BJ (cell line): Measurements from ENCODE around the gene ELP5. TPM values are rescaled to one million over a fixed set of nuclear protein-coding genes. Genes with fewer than 3 reads are reported as not detected.

ENCODE experiments used
- CTCF ChIA-PET: fragments of 350-600 bp; formaldehyde crosslinking; extraction: SDS; loops from one replicate; lab custom pipeline; 2021; ENCODE audit warnings: antibody characterized with exemption, inconsistent platforms; lab: Yijun Ruan, JAX
- POLR2A ChIA-PET: fragments of 300-600 bp; sonication (Branson Sonifier 250); formaldehyde crosslinking; extraction: SDS; loops from one replicate; lab custom pipeline; 2021; ENCODE audit warnings: antibody characterized with exemption; lab: Charles Lee
- DNase-seq: peaks from one replicate; pipeline ENCODE4 v3.0.0-alpha.2; 2011; ENCODE audit warnings: low read depth
- H3K27me3 ChIP-seq: 2 replicates; pipeline ENCODE4 v1.6.0; 2011; ENCODE audit warnings: low read length; ENCODE audit not compliant: control insufficient read depth, insufficient read depth
- H3K36me3 ChIP-seq: 2 replicates; pipeline ENCODE4 v1.5.1; 2011; ENCODE audit warnings: low read length; ENCODE audit not compliant: control insufficient read depth, insufficient read depth
- H3K4me3 ChIP-seq: 2 replicates; pipeline ENCODE4 v1.5.1; 2011; ENCODE audit warnings: low read depth, mild to moderate bottlenecking, control low read depth, low read length
- CTCF ChIP-seq: IDR thresholded peaks from 2 replicates; pipeline ENCODE4 v1.5.1; 2011; ENCODE audit warnings: low read depth, mild to moderate bottlenecking, control low read depth, inconsistent platforms, low read length, moderate library complexity; ENCODE audit not compliant: insufficient read depth
- polyA plus RNA-seq: library from polyadenylated mRNA; depleted of rRNA; stranded (reverse); fragments of >200 nt; gene quantifications from 2 replicates; pipeline ENCODE4 v1.2.3, GENCODE V29; 2011

ELP5 gene
- polyA plus RNA-seq, 1 experiment, result 35.6 TPM

GRCh38 chr17:7224110-7224509 lies 27.9 kb upstream of the ELP5 start:
- H3K27me3 ChIP-seq, result no peaks in the 10 kb centered on the region
- ChIA-PET POLR2A (no interaction called here), CTCF (interaction anchor here (2.2 kb wide), 1 partner anchor 179 kb away, joined by 5 read pairs; no protein-coding TSS in a partner anchor)
- TF ChIP-seq CTCF, result no peak
- peaks cover 45% of the 10 kb centered on the region for H3K36me3 ChIP-seq
- no peak overlapping the region for H3K4me3 ChIP-seq
- no peak for DNase-seq

- TF ChIP-seq CTCF, result no peak
- no peak for DNase-seq
- CTCF ChIA-PET, result interaction anchor here (2.2 kb wide), 1 partner anchor 179 kb away, joined by 5 read pairs; no protein-coding TSS in a partner anchor
- POLR2A ChIA-PET, result no interaction called here
- peaks cover 51% of the 10 kb centered on the region for H3K36me3 ChIP-seq
- H3K27me3 ChIP-seq, result no peaks in the 10 kb centered on the region
- no peak overlapping the region for H3K4me3 ChIP-seq
Measured at GRCh38 chr17:7224661-7225111, 27.3 kb upstream of the ELP5 start.

GRCh38 chr17:7225711-7226331 lies 26.2 kb upstream of the ELP5 start:
- CTCF ChIA-PET, result interaction anchor here (0.8 kb wide), 1 partner anchor 180 kb away, joined by 3 read pairs; no protein-coding TSS in a partner anchor
- POLR2A ChIA-PET, result no interaction called here
- no peak for DNase-seq
- H3K36me3 ChIP-seq, result peaks cover 56% of the 10 kb centered on the region
- no peak for TF ChIP-seq CTCF
- no peak overlapping the region for H3K4me3 ChIP-seq
- no peaks in the 10 kb centered on the region for H3K27me3 ChIP-seq

GRCh38 chr17:7226721-7227710 lies 25.0 kb upstream of the ELP5 start:
- TF ChIP-seq CTCF, result no peak
- POLR2A ChIA-PET, result no interaction called here
- CTCF ChIA-PET, result no interaction called here
- Histone ChIP-seq H3K36me3 (peaks cover 53% of the 10 kb centered on the region), H3K4me3 (no peak overlapping the region), H3K27me3 (no peaks in the 10 kb centered on the region)
- DNase-seq, result no peak

- DNase-seq, result no peak
- CTCF ChIA-PET, result no interaction called here
- no peak overlapping the region for H3K4me3 ChIP-seq
- peaks cover 38% of the 10 kb centered on the region for H3K36me3 ChIP-seq
- no peaks in the 10 kb centered on the region for H3K27me3 ChIP-seq
- POLR2A ChIA-PET, result no interaction called here
- no peak for TF ChIP-seq CTCF
Measured at GRCh38 chr17:7228920-7229319, 23.1 kb upstream of the ELP5 start.
